ENCODE results near the gene TGOLN2. TPM values are rescaled to one million over a fixed set of nuclear protein-coding genes. Genes with fewer than 3 reads are reported as not detected.

The TGOLN2 gene
- 100 to 1,000 TPM; 140 to 165 TPM for total RNA-seq

DNA sequence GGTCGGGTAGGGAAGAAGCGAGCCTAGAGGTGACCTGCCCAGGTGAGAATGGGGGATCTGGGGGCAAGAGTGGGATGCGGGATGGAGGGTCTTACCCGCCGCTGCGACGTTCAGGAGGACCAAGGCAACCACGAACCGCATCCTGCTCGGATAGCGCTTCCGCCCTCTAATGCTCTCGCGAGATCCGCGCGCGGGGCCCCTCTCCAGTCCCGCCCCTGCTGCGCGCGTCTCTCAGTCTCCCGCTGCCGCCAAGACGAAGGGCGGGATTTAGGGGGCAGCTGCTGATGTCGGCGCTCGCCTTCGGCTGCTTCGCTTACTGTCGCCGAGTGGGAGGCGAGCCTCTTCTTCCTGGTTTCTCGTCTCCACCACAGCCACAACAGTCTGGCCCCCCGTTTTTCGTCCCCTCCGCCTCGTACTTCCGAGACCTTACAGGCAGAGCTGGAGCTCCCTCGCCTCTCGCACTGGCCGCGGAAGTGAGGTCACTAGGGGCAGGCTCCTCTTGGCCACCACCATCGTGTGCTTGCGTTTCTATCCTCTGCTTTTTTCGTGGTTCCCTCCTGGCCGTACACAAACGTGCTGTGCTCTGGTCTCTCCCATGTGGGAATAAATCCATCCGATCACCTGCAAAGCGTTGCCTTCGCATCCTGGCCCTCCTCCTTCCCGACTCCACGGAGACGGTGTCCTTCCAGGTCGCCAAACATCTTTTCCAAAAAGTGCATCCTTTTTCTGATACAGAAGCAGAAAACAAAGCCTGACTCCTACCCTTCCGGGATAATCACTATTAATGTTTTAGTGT lies at the start of gene TGOLN2:
TSS of gene TGOLN2 (minus strand) at position 168 of the 796 bp plus-strand sequence. CDS start at position 141, 27 bp downstream.
- peak; percentile 90 for DNase-seq (ENCODE audit: low spot score)
- Histone ChIP-seq H3K36me3 (peaks cover 0 to 6% of the 10 kb centered on the region in 2 donors), H3K27me3 (replicated peaks; ENCODE audit: insufficient read depth) (no peaks in the 10 kb centered on the region), H3K4me1 (replicated peaks) (peaks cover 5% of the 10 kb centered on the region), H3K9me3 (no peaks in the 10 kb centered on the region), H3K27ac (peak within 1 kb of the TSS; percentile 92 to 97), H3K4me3 (peak within 1 kb of the TSS; percentile 50 to 87)
- WGBS: under 1% methylated on average over 57 of the region's 57 CpGs
- intact Hi-C loops (cut with DNase I): loop anchor here (1.0 kb wide), 1 partner anchor 26 kb away; the partner anchor contains the start of genes ELMOD3 and RETSAT
- TF ChIP-seq POLR2AphosphoS5 (IDR thresholded peaks at IDR 0.05): peak; percentile 91
- peak; percentile 97 for TF ChIP-seq POLR2A (IDR thresholded peaks at IDR 0.05)
- TF ChIP-seq CTCF (IDR thresholded peaks at IDR 0.05): peak in 1 of 4 experiments; percentile 42

GRCh38 chr2:85377083-85377482 lies 49.3 kb upstream of the TGOLN2 start:
- no peak for DNase-seq (ENCODE audit: low spot score)
- Histone ChIP-seq H3K9me3 (no peaks in the 10 kb centered on the region), H3K4me1 (replicated peaks) (no peaks in the 10 kb centered on the region), H3K27ac (no peak overlapping the region), H3K27me3 (replicated peaks; ENCODE audit: insufficient read depth) (no peaks in the 10 kb centered on the region), H3K4me3 (no peak overlapping the region), H3K36me3 (no peaks in the 10 kb centered on the region)
- WGBS: 94% methylated on average over 10 of the region's 11 CpGs
- intact Hi-C loops (cut with DNase I): no loop called here
- TF ChIP-seq POLR2AphosphoS5 (IDR thresholded peaks at IDR 0.05): no peak
- no peak for TF ChIP-seq POLR2A (IDR thresholded peaks at IDR 0.05)

DNA sequence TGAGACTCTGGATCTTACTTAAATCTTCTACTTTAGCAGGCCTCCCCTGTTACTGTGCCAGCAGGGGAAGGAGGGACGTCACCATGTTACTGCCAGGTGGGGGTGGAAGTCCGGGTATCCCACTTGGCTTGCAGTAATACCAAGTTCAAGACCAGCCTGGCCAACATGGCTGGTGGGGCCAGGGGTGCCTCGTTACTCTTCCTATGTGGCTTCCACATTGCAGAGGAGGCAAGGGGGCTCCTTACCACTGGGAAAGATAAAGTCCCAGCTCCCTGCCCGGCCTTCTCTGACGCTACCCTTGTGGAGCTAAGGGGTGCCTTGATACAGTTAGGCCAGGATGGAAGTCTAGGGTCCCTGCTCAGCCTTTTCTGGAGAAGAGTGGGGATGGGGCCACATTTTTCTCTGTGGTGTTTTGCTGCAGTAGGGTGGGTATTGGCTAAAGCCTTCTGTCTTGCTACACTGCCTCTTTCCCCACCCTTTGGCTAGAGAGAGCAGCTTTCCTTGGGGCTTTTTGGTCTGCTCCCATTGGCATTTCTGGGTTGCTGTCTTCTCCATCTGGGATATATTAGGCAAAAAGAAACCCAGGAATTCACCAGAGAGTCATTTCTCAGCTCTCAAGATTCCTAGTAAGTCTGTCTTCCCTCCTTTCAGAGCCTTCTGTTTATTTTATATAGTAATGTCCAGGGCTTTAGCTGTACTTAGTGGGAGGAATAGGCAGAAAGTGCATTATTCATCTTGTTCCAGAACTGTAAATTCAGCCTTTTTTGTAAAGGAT lies 48.7 kb upstream of the TGOLN2 start:
- intact Hi-C loops (cut with DNase I): no loop called here
- Histone ChIP-seq H3K4me1 (replicated peaks) (no peaks in the 10 kb centered on the region), H3K27me3 (replicated peaks; ENCODE audit: insufficient read depth) (no peaks in the 10 kb centered on the region), H3K36me3 (no peaks in the 10 kb centered on the region), H3K27ac (no peak overlapping the region), H3K9me3 (no peaks in the 10 kb centered on the region), H3K4me3 (no peak overlapping the region)
- WGBS: 90% methylated on average over 5 of the region's 5 CpGs
- TF ChIP-seq CTCF (IDR thresholded peaks at IDR 0.05): no peak
- TF ChIP-seq POLR2AphosphoS5 (IDR thresholded peaks at IDR 0.05): no peak
- TF ChIP-seq POLR2A (IDR thresholded peaks at IDR 0.05): no peak
- no peak for DNase-seq (ENCODE audit: low spot score)

DNA sequence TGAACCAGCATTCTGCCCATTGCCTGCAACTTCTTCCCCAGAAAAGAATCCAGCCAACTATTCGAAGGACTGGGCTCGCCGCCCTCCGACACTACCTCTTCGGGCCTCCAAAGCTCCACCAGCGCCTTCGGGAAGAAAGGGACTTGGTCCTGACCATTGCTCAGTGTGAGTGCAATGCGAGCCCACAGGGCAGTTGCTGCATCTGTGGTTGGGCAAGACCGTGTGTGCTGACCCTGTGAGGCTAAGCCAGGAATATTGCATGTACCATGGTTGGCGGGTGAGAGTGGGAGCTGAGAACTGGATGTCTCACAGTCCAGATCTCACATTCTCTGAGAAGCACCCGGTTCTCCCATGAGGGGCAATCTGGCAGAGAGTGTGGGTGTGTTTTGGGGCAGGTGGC lies 43.3 kb upstream of the TGOLN2 start:
- 96% methylated on average over 10 of the region's 11 CpGs for WGBS
- intact Hi-C loops (cut with DNase I): no loop called here
- H3K4me1 ChIP-seq (replicated peaks): no peaks in the 10 kb centered on the region
- no peak for TF ChIP-seq POLR2AphosphoS5 (IDR thresholded peaks at IDR 0.05)
- TF ChIP-seq CTCF (IDR thresholded peaks at IDR 0.05): no peak
- TF ChIP-seq POLR2A (IDR thresholded peaks at IDR 0.05): no peak
- no peak overlapping the region for H3K4me3 ChIP-seq
- no peak for DNase-seq (ENCODE audit: low spot score)
- H3K9me3 ChIP-seq: no peaks in the 10 kb centered on the region
- no peaks in the 10 kb centered on the region for H3K27me3 ChIP-seq (replicated peaks; ENCODE audit: insufficient read depth)
- no peaks in the 10 kb centered on the region for H3K36me3 ChIP-seq
- H3K27ac ChIP-seq: no peak overlapping the region

DNA sequence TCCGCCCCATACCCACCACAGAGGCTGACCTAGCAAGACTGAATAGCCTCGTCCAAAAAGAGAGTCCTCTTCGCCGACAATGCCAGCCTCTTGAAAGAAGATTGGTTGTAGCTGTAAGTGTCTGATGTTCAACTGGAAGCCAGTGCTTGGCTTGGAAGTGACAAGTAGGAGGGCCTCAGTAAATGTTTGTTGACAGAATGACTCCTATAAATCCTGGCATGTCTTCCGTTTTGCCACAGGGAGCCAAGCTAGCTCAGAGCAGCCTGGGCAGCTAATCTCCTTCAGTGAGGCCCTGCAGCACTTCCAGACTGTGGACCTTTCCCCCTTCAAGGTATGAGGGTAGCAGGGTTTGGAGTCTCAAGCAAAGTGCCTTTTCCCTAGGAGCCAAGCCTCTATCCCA lies 41.7 kb upstream of the TGOLN2 start:
- Histone ChIP-seq H3K4me1 (replicated peaks) (no peaks in the 10 kb centered on the region), H3K36me3 (no peaks in the 10 kb centered on the region), H3K9me3 (no peaks in the 10 kb centered on the region), H3K27me3 (replicated peaks; ENCODE audit: insufficient read depth) (no peaks in the 10 kb centered on the region), H3K4me3 (no peak overlapping the region), H3K27ac (peak overlapping the region in 1 of 2 donors; percentile 40)
- TF ChIP-seq CTCF (IDR thresholded peaks at IDR 0.05) (no peak), POLR2AphosphoS5 (IDR thresholded peaks at IDR 0.05) (peak; percentile 91), POLR2A (IDR thresholded peaks at IDR 0.05) (peak; percentile 25)
- intact Hi-C loops (cut with DNase I): no loop called here
- WGBS: 39% methylated on average over 5 of the region's 5 CpGs
- peak; percentile 76 for DNase-seq (ENCODE audit: low spot score)

Measured in prostate gland (tissue), 2 donors.